ENCODE results near the gene EXD2.
"Not testable (repeated sequence)": the region's sequence is repeated elsewhere in the genome, so short reads cannot be mapped to it uniquely, and the experiment has no call there.

EXD2 gene

GRCh38 chr14:69288956-69289705 is 97.8 kb downstream of the EXD2 start:
- no peak for TF ChIP-seq CTCF (IDR thresholded peaks at IDR 0.05; ENCODE audit: low read depth, low read length)
- in situ Hi-C loops (cut with HindIII; ENCODE audit: low sequenced_read_pairs) = no loop called here
- H3K4me3 ChIP-seq (ENCODE audit: low read depth, low read length) = no peak overlapping the region
- no peak for DNase-seq (ENCODE audit: low read depth, low spot score)

GRCh38 chr14:69289811-69290520 is 98.7 kb downstream of the EXD2 start:
- in situ Hi-C loops (cut with HindIII; ENCODE audit: low sequenced_read_pairs) = no loop called here
- no peak overlapping the region for H3K4me3 ChIP-seq (ENCODE audit: low read depth, low read length)
- TF ChIP-seq CTCF (IDR thresholded peaks at IDR 0.05; ENCODE audit: low read depth, low read length) = no peak
- DNase-seq (ENCODE audit: low read depth, low spot score) = no peak

- DNase-seq (ENCODE audit: low read depth, low spot score) = not testable (repeated sequence)
These were observed 99.6 kb downstream of the EXD2 start for GRCh38 chr14:69290881-69291280.

GRCh38 chr14:69291396-69291795 is 100.1 kb downstream of the EXD2 start:
- TF ChIP-seq CTCF (IDR thresholded peaks at IDR 0.05; ENCODE audit: low read depth, low read length) = no peak
- in situ Hi-C loops (cut with HindIII; ENCODE audit: low sequenced_read_pairs) = no loop called here
- no peak overlapping the region for H3K4me3 ChIP-seq (ENCODE audit: low read depth, low read length)
- no peak for DNase-seq (ENCODE audit: low read depth, low spot score)

More at GRCh38 chr14:69290881-69291280, 99.6 kb downstream of the EXD2 start:
- H3K4me3 ChIP-seq (ENCODE audit: low read depth, low read length); in situ Hi-C loops (cut with HindIII; ENCODE audit: low sequenced_read_pairs): not testable (repeated sequence)

- in situ Hi-C loops (cut with HindIII; ENCODE audit: low sequenced_read_pairs) = no loop called here
- H3K4me3 ChIP-seq (ENCODE audit: low read depth, low read length) = no peak overlapping the region
- no peak for TF ChIP-seq CTCF (IDR thresholded peaks at IDR 0.05; ENCODE audit: low read depth, low read length)
- peak; percentile 26 for DNase-seq (ENCODE audit: low read depth, low spot score)
These were observed 100.7 kb downstream of the EXD2 start for GRCh38 chr14:69291891-69292561.
